GM19351 (cell line): Measurements from ENCODE around the gene AGBL4.

Experiments used
- ATAC-seq: cut with Tn5 transposase; IDR thresholded peaks from one replicate; pipeline ENCODE4 v1.9.1; 2021; ENCODE audit warnings: mild to moderate bottlenecking, moderate library complexity; ENCODE audit not compliant: unreplicated experiment

AGBL4 gene

DNA sequence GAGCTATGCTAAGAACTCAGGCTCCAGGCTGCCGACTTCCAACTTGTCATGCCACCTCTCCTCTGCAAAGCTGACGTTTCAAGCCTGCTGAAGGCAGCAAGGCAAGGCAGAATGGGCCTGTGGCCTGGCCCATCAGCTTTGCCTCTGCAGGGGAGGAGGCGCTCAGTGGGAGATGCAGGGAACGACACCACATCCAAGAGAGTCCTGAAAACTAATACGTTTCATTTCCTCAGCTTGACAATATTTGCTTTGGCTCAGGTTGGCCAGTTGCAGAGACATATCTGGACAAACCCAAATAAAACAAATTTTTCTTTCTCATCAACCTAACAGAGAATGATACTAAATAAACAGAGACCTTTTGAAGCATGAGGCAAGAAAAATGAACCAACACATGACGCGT lies 1282.4 kb downstream of the AGBL4 start:
- no peak for ATAC-seq

DNA sequence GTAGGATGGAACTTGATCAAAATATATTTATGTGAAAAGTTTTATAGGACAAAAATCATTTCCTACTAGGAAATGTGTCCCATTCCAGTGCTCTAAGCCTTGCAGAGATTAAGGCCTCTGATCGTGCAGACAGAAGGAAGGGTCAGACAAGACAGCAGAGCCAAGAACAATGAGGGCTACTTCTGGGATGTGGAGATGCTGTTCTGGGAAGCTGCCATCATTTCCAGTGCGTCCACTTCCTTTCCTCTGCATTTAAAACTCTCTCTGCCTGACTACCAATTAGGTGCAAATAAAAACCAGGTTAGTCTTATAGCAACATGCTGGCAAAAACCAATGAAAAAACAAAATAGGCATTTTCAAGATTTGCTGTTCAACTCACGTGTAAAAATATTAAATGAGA lies 1283.1 kb downstream of the AGBL4 start:
- no peak for ATAC-seq

DNA sequence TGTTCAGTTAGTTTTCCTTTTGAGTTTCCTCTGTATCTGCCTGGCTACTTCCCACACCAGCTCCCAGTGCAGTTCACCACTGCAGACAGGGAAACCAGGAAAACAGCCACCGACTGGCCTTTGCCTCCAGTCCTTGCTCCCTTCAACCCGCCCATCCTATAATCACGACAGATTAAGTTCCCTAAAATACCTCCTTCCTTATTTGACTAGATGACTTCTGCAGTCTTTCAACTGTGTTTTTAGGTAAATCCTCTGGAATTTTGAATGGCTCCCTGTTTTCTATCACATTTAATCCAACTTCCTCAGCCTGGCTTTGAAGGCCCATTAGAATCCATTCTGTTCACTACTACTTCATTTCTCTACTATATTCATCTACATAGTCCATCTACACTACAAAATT lies 1284.7 kb downstream of the AGBL4 start:
- no peak for ATAC-seq

DNA sequence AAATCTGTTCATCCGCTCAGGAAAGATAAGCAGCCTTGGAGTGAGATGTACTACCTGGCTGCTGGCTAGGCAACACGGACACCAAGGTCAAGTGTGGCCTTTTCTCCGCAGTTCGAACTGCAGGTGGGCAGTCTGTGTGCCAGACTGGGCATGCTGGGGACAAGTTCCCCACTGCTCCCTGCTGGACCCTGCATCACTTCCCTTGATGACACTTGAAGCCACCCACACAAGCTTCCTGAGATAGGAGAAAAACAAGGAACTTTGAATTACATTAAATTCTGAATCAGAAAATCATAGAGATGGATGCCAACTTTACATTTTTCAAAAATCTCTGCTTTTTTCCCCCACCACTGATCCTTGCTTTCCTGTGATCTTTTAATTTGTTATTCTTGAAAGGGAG lies 1285.4 kb downstream of the AGBL4 start:
- no peak for ATAC-seq

DNA sequence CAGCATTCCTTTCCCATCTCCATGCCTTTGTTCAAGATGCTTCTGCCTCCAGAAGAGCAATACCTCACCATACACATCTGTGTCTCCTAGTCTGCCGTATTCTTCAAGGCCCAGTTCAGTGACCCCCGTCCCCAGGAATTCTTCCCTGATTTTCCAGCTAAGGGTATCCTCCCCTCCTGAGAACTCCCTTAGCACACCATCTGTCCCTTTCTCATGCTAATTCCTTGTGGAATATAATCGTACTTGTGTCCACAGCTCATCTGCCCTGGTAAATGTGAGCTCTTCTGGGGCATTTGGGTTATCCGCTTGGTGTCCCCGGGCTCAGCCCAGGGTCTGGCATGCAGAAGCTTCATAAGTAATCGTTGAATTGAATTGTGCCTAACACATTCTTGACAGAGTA lies 1288.0 kb downstream of the AGBL4 start:
- ATAC-seq, result no peak

DNA sequence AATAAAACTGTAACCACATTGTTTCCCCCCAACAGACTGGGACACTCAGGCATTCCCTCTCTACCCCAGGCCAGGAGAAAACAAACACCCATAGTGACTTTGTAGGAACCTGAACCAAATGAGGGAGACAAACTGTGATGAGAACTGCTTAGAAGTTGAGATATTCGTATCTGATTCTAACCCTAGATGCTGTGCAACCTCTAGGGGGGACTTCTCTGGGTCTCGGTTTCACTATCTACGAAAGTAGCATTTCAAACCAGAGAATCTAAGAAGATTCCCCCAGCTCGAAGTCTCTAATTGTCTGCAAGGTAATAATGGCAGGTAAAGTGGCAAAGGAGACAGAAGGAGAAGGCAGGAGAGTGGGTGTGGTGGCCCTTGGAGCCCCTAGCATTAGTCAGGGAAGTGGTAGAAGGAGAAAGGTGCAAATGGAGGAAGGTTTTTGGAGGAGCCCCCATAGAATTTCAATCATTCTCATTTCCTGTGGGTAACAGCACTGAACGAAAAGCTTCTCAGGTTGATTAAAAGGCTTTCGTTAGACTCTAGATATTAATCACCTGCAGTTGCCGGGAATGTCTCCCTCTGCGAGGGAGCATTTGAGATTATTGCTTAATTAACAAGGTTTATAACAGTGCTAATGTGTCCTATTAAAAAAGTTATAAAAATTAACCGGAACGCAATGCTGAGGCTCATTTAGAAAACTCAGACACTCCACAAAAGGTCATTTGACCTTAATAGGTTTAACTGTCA lies 1293.4 kb downstream of the AGBL4 start:
- peak; percentile 85 for ATAC-seq

DNA sequence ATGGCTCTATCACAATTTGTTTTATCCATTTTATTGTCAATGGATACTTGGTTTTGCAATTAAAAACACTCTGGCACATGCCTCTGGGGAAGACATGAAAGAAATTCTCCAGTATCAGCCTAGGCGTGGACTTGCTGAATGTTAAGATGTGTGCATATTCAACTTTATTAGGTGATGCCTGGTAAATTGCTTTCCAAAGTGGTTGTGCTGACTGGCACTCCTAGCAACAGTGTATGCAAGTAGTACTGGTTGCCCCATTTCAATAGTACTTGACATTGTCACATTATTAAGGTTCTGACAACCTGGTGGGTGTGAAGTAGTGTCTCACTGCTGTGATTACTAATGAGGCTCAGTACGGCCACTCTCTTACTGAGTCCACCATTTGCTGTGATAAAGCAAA lies 1295.2 kb downstream of the AGBL4 start:
- ATAC-seq, result no peak

DNA sequence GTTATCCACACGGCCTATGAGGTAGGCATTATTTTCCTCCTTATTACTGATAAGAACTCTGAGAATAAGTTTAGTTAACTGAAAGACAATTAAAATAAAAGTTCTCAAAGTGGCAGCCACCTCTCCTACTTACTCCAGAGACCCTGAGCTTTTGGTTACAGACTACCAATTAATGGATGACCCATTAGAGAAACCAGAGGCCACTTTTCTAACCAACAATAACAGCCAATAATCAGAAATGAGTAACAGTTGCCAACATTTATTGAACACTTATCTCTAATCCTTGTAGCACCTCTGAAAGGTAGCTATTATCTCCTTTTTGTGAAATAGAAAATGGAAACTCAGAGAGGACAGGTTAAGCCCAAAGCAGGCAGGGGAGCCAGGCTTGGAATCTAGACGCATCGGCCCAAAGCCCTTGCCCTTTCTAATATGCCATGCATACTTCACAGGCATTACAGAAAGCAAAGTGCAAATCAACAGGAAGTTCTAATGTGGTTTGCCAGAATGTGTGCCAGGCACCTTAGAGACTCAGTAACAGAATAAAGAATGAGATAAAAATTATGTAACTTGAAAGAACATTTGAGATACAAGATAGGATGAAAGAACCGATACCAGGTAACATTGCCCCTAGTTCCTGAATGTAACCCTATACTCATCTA lies 1297.1 kb downstream of the AGBL4 start:
- ATAC-seq, result no peak

DNA sequence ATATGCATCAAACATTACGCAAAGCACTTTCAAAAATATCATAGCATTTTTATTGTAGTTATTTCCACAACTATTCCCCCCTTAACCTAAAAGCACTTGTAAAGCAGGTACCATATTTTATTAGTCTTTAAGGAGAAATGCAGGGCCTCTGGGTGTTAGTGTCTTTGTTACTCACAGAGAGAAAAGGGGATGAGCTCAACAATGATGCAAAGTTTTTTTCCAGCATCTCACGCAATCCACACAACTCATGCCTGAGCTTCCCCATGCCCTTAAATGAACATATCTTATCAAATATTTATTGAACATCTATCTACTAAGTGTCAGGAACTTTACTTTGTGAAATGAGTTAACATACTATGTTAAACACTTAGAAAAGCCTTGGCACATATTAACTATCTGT lies 1297.6 kb downstream of the AGBL4 start:
- ATAC-seq, result no peak

DNA sequence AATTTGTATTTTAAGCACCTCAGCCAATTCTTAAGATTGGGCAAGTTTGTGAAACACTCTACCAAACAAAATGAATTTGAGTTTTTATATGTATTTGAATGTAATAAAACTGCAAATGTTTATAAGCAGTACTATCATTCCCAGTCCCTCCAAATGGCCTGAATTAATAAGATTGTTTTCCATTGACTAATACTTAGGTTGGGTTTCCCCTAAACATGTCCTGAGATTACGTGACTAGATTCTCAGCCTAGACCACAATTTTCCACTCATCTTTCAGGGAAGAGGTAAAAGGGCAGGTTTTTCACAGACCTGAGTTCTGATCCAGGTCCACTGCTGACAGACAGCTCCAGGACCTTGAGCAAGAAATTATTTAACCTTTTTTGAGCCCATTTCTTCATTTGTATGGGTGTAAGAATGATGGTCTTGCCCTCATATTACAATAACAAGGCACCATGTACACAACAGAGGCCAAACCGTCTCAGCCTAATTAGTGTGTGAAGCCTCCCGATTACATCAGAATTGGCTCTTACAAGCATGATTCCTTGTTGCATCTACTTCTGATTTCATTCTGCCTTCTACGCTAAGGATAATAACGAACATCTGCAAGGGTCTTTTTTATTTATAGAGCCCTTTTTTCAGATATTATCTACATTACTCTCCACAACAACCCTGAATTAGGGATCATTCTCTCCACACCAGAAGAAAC lies 1298.3 kb downstream of the AGBL4 start:
- no peak for ATAC-seq

DNA sequence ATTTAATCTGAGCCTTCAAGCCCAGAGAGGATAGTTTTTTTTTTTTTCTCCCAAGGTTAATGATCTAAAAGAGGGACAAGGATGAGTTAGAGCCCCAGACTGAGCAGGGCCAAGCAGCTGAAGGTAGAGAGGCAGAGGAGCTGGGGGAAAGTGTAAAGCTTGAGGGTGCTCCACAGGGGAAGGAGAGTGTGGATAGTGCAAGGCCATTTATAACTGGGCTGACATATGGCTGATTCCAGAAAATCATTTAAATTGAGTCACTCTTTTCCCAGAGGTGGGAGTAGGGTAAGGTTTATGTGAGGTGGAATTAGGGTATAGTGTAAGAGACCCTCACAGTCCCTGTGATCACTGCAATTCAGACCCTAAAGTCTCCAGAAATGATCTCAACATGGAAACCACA lies 1302.8 kb downstream of the AGBL4 start:
- no peak for ATAC-seq

DNA sequence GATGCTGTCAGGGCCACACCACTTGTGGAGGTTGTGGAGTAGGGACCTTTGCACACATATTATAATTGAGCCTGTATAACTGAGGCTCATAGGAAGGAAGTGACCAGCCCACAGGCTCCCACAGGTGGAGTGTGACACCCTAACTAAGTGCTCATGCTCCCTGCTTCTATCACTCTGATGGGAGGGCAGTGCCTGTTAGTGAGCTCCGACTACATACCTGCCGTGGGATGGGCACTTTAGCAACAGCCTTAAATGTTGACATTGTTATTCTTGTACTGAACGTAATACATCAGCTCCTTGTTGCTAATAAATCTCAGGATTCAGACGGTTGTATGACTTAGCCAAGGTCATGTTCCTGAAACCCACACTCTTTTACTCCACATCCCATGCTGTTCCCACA lies 1305.0 kb downstream of the AGBL4 start:
- no peak for ATAC-seq

DNA sequence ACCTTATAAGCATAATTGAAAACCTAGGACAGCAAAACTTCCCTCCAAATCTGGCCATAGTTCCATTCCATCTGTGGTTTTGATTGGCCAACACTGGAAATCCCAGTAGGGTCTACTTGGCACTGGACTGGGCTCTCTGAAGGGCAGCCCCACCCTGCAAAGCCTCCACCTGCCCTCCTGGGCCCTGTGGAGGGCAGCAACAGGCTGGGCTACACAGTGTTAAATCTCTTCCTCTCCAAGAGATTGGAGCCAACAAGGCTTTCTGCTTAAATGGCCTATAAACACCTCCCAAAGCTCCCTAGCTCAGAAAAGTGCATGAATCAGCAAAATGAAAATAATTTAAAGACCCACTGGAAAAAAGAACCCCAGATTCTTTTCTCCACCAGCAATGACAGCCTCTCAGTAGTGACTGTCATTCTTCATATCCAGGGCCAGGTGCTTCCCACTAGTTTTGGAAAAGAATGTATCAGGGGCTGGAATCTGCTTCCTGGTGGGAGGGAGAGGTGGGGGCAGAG lies 1305.6 kb downstream of the AGBL4 start:
- ATAC-seq, result no peak

DNA sequence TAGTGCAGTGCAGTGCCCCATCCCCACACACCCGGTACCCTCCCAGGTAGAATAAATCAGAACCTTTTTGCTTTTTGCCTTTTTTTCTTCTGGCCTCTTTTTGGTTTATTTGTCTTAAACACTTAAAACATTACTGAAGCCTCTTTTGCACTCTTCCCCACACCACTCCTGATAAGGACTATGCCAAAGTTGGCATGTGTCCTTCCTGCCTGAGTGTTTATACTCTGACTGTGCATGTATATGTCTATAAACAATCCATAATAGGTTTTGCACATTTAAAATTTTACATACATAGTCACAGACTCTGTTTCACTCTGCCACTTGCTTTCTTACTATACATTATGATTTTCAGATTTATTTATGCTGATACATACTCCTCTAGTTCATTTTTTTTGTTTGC lies 1306.7 kb downstream of the AGBL4 start:
- no peak for ATAC-seq

DNA sequence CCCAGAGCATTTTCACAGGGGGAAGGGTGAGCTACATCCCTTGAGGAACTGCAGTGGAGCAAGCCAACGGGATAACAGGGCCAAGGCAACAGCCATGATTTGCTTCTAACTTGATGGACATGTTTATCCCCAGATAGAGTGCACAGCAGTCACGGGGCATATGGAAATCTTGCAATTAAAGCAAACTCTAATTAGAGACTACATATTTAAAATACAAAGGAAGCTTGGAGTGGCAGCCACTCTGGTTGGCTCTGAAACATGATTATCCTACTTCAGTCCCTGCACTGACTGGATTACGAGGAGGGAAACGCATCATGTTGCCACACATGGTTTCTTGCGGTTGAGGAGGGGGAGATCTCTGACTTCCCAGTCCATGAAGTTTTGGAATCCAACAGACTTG lies 1307.8 kb downstream of the AGBL4 start:
- no peak for ATAC-seq

DNA sequence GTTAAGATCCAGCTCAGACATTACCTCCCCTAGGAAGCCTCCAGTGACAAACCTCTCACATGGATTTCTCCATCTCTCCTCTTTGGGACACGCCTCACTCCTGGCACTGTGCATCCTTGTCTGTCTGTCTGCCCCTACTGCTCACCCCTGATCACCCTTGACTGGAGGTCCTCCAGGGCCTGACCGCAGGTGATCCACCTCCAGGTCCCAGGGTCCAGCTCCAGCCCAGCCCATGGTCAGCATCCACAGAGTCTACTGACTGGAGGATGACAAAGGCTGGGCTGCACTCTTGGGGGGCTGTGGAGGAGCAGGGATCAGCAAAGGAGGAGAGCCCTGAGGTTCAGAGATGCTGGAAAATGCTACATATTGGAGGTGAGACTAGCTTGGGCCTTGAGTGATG lies 1312.8 kb downstream of the AGBL4 start:
- no peak for ATAC-seq

DNA sequence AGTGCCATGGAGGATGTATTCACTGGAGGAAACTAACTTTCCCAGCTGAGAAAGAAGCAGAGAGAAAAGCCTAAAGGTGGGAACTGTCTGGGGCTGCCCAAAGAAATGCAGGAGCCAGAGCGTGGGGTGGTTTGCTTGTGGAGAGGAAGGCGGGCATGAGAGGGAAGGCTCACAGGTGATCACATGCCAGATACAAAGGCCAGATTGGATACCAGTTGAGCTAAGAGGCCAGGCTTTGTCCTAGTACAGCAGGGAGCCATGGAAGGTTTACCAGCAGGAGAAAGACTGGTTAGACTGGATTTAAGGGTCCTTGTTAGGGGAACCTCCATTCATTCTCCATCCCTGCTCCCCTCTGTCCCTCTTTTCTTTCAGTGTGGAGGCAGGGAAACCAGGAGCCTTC lies 1313.4 kb downstream of the AGBL4 start:
- no peak for ATAC-seq

DNA sequence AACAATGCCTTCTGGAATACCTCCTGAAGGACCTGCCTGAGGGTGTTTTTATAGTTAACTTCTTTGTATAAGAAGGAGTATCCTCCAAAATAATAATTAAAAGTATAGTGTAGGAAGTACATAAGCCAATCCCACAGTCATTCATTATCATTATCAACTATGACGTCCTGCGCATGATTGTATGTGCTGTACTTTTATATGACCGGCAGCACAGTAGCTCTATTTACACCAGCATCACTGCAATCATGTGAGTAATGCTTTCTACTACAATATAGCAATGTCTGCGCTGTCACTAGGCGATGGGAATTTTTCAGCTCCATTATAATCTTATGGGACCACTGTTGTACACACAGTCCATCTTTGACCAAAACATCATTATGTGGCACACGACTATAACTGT lies 1319.0 kb downstream of the AGBL4 start:
- ATAC-seq, result no peak

DNA sequence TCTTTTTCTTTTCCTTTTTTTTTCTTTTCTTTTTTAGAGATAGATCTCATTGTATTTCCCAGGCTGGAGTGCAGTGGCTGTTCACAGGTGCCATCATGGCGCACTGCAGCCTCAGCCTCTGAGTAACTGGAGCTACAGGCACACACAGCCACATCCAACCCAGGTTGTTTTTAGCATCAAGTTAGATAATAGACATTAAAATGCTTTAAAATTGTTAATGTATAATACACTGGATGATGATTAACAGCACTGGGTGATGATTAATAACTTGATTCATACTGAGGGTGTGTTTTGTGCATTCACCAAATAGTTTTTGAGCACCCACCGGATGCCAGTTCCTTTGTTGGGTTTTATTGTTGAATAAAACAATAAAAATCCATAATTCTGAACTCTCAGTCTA lies 1322.3 kb downstream of the AGBL4 start:
- ATAC-seq, result no peak

DNA sequence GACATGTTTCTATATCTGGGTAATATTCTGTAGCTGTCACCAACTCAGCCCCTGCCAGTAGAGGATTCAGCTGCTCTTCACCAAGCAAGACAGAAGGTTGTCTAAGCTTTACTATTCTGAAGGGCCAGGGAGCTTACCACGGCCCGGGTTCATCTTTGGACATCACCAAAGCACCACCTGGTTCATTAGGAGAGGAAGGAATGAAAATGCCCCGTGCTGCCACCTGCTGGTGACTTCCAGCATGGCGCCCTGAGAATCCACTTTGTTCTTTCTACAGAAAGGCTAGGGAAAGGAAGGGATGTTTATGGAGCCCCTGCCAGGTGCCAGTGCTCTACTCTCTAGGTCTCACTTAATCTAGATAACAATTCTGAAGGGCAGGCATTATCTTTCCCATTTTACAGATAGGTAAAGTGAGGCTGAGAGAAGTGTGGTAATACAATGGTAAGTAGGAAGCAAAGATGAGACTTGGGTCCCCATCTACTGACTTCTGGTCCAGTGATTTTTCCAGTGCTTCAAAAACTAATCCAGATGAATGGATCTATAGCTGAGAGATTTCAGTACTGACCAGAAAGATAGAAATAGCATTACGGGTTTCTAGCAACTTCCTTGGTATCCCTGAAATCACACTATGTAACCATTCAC lies 1326.6 kb downstream of the AGBL4 start:
- ATAC-seq, result peak; percentile 82

DNA sequence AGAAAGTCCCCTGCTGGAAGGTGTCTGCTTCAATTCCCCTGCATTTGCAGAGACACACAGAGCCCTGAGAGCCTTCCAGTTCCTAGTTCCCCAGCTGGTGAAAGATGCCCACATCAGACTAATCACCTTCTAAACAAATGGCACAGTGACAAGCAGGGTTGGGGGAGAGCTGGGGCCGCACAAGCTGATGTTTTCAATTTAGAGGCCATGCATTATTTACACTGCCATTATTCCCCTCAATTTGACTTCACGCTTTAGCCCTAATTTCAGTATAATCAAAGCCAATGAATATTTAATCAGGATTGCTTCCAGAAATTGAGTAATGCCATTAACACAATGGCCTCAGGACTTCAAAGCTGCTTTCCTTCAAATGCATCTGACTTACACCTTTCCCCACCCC lies 1328.6 kb downstream of the AGBL4 start:
- no peak for ATAC-seq
